C1 segment of cervical spinal cord (tissue), 14 donors: ENCODE results near the gene MTA1.

ENCODE experiments used
- DNase-seq, 14 donors: peaks; one replicate each; lab custom pipeline; 2025; lab: John Stamatoyannopoulos, UW

The MTA1 gene

DNA sequence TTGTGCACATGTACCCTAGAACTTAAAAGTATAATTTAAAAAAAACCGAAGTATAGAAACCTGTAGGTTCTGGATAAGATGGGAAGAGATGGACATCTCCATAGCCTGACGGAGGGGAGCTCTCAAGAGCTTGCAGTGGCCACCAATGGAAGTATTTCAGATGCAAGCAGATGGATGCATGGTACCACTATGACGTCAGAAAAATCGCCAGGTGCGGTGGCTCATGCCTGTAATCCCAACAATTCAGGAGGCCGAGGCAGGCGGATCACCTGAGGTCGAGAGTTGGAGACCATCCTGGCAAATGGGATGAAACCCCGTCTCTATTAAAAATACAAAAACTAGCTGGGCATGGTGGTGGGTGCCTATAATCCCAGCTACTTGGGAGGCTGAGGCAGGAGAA is 17.9 kb upstream of the MTA1 start:
- DNase-seq = no peak

DNA sequence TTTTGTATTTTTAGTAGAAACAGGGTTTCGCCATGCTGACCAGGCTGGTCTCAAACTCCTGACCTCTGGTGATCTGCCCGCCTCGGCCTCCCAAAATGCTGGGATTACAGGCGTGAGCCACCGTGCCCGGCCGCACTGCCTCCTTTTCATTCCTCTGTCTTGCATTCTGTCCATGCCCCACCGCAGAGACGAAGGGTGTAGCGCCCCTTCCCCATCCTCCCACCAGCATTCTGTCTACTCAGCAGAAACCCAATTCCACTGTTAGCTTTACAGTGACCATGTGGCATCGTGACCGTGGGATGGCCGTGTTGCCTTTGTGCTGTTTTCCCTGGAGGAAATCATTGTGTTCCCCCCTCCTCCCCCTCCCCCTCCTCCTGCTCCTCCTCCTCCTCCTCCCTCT is 11.0 kb upstream of the MTA1 start:
- no peak for DNase-seq

GRCh38 chr14:105409364-105409763 is 10.3 kb upstream of the MTA1 start:
- no peak for DNase-seq

DNA sequence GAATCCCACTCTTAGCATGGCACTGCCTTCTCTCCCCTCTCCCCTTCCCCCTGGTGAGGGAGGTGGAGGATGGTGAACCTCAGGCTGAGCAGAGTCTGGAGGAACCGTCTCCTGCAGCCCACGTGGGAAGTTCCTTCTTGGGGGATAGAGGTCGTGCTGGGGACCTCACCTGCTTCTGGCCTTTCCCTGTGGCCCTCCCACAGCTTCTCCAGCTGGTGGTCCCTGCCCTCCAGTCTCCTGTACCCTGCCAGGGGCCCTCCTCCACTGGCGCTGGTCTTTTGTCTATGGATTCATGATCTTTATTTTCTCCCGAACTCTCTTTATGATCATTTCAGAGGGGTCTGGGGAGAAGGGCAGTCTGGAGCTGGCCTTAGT is 9.0 kb upstream of the MTA1 start:
- no peak for DNase-seq

DNA sequence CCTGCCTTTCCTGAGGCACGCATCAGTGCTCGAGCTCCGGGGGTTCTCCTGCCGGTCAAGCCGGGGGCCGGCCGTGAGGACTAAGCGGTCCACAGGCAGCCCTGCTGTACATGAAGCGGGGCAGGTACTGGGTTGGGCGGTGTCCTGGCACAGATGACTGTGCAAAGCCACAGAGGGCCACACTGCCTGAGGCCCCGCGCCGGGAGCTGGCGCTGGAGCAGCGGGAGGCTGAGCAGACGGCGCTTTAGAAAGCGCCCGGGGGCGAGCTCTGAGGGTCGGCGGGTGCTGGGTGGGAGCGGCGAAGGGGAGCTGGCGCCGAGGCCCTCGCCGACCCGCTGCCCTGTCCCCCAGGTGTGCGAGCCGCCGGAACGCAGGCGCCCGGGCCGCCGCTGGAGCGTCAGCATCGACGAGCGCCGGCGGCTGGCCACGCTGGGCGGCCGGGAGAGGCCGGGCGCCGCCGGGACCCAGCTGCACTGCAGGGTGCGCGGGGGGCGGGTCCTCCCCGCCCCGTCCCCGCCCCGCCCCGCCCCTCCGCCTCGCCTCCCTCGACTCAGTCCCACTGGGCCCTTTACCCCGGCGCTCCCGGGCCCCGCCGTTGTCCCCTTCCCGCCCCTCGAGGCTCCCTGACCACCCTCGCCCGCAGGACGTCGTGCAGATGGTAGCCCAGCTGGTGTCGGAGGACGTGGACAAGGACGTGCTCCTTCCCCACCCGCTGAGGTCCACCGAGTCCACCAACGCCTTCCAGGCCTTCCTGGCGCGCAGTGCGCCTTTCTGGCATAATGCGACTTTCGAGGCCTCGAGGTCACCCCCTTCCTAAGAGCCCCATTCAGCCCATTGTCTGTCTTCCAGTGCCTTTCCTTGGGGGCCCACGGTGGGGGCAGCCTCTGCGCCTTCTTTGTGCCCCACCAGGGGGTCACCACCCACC is 8.3 kb upstream of the MTA1 start:
- DNase-seq = peak in 2 of 14 donors; percentile 9 to 40

DNA sequence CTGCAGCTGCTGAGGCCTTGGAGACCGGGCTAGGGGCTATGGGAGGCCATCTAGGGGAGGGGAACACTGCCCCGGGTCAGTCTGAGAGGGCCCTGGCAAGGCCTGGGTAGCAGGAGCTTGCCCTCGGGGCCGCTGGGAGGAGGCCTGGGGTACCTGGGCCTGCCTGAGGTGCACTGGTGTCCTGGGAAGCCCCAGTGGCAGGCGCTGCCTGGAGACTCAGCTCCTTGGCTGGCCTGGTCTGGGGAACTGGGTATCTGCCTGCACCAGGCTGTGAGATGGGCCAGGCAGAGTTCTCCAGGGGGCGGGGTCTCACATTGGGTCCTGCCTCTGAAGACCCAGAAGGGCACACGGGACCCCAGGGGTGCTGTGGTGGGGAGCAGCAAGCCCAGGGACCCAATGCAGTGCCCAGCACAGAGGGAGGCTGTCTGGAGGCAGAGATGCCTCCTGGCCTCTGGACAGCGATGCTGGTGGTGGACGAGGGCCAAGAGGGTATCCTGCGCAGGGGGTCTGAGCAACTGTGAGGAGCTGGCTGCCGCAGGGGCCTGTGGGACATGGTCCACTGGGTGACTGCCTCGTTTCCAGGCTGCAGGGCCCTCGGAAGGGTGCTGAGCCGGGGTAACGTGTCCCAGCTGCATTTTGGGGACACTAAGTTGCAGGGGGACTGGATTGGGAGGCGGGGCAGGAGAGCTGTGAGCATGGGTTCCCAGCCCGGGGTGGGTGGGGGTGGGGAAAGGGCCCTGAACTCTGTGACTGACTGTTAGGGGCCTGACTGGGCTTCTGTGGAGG is 7.4 kb upstream of the MTA1 start:
- DNase-seq = no peak

DNA sequence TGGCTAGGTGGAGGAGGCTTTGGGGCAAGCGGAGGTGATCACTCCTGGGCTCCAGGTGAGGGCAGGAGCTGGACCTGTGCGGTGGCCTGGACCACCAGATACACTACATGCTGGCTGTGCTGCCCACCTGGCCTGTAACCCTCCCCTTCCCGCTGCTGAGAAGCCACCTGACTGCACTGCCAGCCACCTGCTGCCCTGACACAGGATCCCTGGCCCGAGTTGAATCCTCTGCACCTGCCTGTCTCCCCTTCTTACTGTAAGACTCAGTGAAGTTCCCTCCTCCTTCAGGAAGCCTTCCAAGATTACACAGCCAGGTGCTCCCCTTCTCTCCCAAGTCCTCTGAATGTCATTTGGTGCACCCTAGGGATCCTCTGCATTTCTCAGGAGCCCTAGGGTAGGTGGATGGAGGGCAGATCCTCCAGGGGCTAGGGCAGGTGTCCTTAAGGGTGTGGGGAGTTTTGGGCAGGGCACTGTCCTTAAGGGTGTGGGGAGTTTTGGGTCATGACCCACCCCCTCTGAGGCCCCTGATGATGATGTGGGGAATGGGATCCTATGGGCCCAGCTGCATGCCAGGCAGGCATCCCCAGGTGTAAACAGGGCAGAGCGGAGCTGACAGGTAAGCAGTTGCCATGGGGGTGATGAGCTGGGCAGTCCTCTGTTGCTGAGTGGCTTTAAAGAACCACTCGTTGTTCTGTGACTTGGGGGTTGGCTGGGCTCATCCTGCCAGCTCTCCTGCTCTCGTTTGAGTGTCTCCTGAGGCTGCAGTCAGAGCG is 6.7 kb upstream of the MTA1 start:
- no peak for DNase-seq

DNA sequence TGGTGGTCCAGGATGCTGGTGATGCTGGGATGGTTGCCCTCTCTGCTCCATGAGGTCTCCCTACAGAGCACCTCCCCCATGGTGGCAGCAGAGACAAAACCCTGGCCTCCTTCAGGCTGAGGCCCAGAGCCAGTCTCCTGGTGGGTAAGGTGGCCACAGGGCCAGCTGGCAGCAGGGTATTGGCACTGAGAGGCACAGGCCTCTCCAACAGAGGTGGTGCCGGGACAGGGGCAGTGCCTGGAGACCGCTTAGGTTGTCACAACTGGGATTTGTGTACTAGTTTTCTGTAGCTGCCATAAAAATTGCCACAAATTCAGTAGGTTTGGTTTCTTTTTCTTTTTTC is 6.1 kb upstream of the MTA1 start:
- DNase-seq = peak in 5 of 14 donors; percentile 46 to 68 (median 54)

DNA sequence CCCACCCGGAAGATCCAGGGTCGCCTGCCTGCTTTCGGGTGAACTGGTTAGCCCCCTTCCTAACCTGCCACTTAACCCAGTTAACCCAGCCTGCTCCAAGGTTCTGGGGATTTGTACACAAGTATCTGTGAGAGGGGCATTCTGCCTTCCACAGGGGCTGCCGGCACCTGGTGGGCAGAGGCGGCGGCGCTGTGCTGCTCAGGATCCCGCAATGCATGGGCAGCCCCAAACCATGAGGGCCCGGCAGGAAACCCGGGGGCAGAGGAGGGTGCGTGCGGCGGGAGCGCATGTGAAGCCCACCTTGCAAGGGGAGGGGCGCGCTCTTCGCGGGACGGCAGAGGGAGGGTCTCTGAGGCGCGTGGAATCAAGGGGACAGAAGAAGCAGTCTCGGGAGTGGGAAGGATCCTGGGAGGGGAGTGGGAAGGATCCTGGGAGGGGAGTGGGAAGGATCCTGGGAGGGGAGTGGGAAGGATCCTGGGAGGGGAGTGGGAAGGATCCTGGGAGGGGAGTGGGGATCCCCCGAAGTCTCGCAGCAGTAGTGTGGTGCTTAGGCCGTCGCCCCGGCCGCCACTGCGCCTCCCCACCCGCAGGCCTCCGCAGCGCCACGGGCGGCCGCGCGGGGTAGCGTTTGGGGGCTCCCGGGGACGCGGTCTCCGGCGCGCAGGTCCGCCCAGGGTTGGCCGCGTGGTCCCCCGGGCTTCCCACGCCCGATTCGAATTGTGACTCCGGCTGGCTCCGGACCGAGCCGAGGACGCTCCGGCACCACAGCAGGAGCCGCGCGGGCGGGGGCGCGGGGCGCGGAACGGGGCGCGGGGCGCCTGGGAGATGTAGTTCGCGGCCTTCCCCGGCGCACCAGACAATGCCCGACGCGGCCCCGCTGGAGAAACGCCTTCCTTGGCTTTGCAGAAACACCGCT is 4.9 kb upstream of the MTA1 start:
- peak in 12 of 14 donors; percentile 22 to 78 (median 56) for DNase-seq

DNA sequence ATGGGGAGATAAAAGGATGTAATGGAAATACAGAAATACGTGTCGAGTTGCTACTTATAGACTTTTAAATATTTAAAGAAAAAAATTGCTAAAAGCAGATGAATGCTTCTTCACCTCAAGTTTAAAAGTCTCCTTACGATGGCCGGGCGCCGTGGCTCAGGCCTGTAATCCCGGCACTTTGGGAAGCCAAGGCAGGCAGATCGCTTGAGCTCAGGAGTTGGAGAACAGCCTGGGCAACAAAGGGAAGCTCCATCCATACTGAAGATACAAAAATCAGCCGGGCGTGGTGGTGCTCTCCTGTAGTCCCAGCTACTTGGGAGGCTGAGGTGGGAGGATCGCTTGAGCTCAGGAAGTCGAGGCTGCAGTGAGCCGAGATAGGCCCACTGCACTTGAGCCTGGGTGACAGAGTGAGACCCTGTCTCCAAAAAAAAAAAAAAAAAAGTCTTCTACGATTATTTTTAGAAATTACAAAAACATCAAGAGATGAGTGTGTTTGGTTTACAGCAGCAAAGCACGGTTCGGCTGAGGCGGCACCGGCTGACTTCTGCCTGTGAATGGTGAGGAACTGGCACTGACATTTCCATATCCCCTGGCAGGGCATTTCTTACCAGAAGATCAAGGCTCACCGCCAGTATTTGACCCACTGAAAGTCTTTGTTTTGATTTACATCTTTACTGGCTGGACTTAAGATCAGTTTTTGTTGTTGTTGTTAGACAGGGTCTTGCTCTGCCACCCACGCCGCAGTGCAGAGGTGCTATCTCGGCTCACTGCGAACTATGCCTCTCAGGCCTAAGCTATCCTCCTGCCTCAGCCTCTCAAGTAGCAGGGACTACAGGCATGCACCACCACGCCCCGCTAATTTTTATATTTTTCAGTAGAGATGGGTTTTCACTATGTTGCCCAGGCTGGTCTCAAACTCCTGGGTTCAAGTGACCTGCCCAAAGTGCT is 3.9 kb upstream of the MTA1 start:
- DNase-seq = no peak

DNA sequence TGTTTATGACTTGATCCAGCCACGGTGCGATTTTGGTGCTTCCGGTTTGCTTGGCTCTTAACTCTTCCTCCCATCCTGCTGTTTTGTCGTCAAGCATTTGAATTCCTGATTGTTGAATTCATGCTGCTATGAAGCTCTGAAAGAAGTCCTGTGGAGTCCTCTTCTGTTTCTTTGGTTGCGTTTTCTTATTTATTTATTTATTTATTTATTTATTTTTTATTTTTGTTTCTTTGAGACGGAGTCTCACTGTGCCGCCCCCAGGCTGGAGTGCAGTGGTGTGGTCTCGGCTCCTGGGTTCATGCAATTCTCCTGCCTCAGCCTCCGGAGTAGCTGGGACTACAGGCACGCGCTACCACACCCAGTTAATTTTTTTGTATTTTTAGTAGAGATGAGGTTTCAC is 3.0 kb upstream of the MTA1 start:
- DNase-seq = no peak

DNA sequence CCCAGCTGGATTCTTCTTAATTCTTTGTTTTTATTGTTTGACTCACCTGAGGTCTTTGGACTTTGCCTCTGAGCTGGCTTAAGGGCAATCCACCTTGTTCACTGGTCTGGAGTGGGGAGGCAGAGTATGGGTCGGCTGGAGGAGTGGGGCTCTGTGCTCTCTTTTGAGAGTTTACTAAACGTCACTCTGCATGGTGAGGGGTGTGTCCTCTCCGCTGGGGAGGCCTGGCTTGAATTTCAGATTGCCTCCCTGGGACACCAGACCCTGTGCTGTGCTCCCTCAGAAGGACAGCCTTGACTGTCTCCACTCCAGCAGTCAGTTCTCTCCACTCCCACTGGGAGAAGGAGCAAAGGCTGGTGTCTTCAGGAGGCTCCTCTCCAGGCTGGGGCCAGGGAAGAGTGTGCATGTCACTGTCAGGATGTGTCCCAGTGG is 1.9 kb upstream of the MTA1 start:
- no peak for DNase-seq

- no peak for DNase-seq
Measured at GRCh38 chr14:105418269-105419194, 1.1 kb upstream of the MTA1 start.

DNA sequence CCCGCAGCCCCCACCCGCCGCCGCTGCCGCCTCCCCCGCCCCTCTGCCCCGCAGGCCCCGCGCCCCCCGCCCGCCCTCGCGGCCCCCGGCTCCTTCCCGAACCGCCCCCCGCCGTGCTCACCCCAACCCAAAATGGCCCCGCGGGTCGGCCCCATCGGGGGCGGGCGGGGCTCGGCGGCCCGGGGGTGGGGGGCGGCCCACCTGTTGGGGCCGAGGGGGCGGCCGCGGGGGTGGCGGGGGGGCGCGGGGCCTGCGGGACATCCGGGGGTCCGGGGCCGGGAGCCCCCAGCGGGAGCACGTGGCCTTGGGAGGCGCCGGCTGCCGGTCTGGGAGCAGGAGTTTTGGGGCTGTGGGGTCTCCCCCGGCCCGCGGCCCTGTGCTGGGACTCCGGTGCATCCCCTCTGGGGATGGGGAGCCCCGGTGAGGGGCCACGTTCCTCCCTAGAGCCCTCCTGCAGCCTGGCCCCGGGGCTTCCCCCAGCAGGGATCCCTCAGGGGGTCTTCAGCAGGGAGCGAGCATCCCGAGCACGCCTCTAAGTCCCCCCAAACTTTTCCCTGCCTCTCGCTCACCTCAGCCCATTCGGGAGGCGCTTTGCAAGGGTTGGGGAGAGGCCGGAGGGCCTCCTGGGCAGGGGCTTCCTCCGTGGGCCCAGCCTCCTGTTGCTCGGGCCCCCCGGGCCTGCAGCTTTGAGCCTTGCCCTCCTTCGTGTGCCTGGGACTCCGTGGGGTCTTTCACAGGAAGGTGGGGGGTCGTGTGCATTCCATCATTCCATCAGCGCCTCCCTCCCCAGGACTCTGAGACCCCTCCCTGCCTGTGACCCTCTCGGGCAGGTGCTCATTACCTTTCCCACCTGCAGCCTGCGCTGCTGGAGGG is 710 bp downstream of the MTA1 start:
- DNase-seq = no peak

DNA sequence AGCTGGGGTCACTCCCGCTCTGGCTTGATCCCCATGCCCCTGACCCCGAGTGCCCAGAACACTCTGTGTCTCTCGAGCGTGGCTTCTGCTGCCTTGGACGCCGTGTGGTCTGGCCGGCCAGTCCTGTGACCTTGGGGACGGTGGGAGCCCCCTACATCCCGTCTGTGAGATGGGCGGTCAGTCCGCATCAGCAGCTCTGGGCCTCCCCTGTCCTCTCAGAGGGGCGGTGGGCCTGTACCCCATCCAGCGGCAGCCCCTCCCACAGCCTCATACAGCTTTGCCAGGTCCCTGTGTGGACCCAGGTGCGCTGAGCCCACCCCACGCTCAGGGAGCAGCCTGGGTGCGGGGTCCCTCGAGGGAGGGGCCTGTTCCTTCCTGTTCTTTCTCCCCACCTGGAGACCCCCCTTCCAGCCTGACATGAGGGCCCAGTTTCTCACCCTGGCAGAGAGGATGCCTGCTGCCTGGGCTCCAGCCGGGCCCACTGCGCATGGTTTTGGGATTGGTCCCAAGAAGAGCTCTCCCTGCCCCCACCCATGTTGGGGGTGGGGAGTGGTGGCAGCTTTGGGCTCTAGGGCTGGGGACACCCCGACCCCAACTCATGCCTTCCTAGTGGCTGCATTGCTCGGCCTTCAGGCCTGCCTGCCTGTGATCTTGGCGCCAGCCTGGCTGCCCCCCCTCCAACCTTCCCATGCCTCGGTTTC is 1.5 kb downstream of the MTA1 start:
- DNase-seq = no peak

DNA sequence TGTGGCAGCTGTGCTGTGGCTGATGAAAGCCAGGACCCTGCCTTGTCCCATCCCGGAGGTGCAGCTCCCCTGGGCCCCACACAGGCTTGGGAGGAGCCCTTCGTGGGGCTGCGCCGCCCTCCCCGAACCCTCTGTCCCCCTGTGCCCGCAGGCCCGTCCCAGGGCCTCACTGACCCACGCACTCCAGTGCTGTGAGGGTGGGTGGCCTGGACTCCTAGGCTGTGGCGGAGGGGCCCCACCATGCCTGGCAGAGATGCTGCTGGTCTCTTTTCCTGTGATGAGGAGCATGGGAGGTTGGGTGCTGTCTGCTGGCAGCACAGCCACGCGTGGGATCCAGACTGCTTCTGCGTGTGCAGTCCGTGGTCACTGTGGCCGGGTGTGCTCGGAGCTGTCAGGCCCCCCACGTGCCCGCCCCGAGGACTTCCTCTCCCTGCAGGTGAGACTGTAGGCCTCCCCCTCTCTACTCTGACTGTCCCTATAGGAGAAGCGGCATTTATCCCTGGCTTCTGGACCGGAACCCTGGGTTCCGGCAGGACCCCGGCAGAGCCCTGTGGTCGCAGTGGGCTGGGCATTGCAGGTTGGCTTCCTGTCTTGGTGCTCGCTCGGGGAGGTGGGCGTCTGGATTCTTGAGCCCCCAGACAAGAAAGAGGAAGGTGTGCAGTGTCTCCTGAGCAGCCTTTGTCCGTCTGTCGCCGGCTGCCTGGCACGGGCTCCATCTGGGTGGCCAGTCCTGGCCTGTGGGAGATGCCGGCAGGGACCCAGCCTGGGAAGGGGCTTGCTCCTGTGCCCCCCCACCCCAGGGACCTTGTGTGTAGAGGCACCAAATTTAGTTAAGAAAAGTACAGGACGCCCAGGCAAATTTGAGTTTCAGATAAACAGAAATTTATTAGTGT is 2.3 kb downstream of the MTA1 start:
- no peak for DNase-seq
